ENCODE measurements around the gene FGFR3. TPM values are rescaled to one million over a fixed set of nuclear protein-coding genes. Genes with fewer than 3 reads are reported as not detected.

Gene FGFR3
- polyA plus RNA-seq, 1 donor from 2014 or later = 0.48 TPM

DNA sequence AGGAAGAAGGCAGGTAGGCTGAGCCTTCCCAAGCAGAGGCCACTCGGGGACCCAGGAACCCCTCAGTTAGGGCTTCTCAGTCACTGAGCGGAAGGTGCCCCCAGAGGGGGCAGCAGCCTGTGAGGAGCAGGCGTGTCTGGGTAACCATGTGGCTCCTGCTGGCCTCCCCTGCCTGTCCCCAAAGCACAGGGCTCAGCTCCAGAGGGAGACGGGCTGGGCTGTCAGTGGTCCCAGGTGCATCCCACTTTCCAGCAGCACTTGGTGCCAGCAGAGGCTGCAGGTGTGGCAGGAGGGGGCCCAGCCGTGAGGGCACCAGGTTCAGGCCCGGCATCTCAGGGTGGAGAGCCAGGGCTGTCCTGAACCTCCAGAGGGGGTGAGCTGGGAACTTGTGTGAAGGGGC, 49.1 kb upstream of the FGFR3 start:
- no peak overlapping the region for H3K27ac ChIP-seq (ENCODE audit: low read length)
- H3K9me3 ChIP-seq (ENCODE audit: low read length) = no peaks in the 10 kb centered on the region
- H3F3A ChIP-seq (ENCODE audit: insufficient read depth, low read length, poor library complexity, severe bottlenecking) = no peaks in the 10 kb centered on the region
- no peak overlapping the region for H2AFZ ChIP-seq (ENCODE audit: low read depth, low read length)
- no peak overlapping the region for H3K4me2 ChIP-seq (ENCODE audit: low read length)
- H3K79me2 ChIP-seq (replicated peaks; ENCODE audit: insufficient read depth, low read length) = no peaks in the 10 kb centered on the region
- no peak overlapping the region for H3K4me3 ChIP-seq (ENCODE audit: low read length)
- no peaks in the 10 kb centered on the region for H3K36me3 ChIP-seq (ENCODE audit: insufficient read depth, low read length)
- no peaks in the 10 kb centered on the region for H3K27me3 ChIP-seq (ENCODE audit: insufficient read depth, low read depth, low read length)
- no peak for TF ChIP-seq POLR2AphosphoS5 (IDR thresholded peaks at IDR 0.05)
- TF ChIP-seq, protein P1, sequence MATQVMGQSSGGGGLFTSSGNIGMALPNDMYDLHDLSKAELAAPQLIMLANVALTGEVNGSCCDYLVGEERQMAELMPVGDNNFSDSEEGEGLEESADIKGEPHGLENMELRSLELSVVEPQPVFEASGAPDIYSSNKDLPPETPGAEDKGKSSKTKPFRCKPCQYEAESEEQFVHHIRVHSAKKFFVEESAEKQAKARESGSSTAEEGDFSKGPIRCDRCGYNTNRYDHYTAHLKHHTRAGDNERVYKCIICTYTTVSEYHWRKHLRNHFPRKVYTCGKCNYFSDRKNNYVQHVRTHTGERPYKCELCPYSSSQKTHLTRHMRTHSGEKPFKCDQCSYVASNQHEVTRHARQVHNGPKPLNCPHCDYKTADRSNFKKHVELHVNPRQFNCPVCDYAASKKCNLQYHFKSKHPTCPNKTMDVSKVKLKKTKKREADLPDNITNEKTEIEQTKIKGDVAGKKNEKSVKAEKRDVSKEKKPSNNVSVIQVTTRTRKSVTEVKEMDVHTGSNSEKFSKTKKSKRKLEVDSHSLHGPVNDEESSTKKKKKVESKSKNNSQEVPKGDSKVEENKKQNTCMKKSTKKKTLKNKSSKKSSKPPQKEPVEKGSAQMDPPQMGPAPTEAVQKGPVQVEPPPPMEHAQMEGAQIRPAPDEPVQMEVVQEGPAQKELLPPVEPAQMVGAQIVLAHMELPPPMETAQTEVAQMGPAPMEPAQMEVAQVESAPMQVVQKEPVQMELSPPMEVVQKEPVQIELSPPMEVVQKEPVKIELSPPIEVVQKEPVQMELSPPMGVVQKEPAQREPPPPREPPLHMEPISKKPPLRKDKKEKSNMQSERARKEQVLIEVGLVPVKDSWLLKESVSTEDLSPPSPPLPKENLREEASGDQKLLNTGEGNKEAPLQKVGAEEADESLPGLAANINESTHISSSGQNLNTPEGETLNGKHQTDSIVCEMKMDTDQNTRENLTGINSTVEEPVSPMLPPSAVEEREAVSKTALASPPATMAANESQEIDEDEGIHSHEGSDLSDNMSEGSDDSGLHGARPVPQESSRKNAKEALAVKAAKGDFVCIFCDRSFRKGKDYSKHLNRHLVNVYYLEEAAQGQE (IDR thresholded peaks at IDR 0.05; ENCODE audit: borderline replicate concordance) = no peak
- TF ChIP-seq MXI1 (conservative IDR thresholded peaks at IDR 0.05; ENCODE audit: poor library complexity, severe bottlenecking) = no peak
- H3K9ac ChIP-seq (ENCODE audit: low read length) = no peak overlapping the region
- H4K20me1 ChIP-seq (ENCODE audit: insufficient read depth) = no peaks in the 10 kb centered on the region
- H3K9me2 ChIP-seq (ENCODE audit: insufficient read depth, low read length) = no peaks in the 10 kb centered on the region

- Histone ChIP-seq H3K9me2 (ENCODE audit: insufficient read depth, low read length) (no peaks in the 10 kb centered on the region), H3K9me3 (ENCODE audit: low read length) (no peaks in the 10 kb centered on the region), H3K9ac (ENCODE audit: low read length) (no peak overlapping the region), H3K27ac (ENCODE audit: low read length) (no peak overlapping the region), H3K4me3 (ENCODE audit: low read length) (no peak overlapping the region), H3F3A (ENCODE audit: insufficient read depth, low read length, poor library complexity, severe bottlenecking) (no peaks in the 10 kb centered on the region), H3K27me3 (ENCODE audit: insufficient read depth, low read depth, low read length) (no peaks in the 10 kb centered on the region), H3K4me2 (ENCODE audit: low read length) (no peak overlapping the region), H3K36me3 (ENCODE audit: insufficient read depth, low read length) (no peaks in the 10 kb centered on the region), H2AFZ (ENCODE audit: low read depth, low read length) (no peak overlapping the region), H4K20me1 (ENCODE audit: insufficient read depth) (no peaks in the 10 kb centered on the region), H3K79me2 (replicated peaks; ENCODE audit: insufficient read depth, low read length) (no peaks in the 10 kb centered on the region)
- TF ChIP-seq EP300 (conservative IDR thresholded peaks at IDR 0.05; ENCODE audit: poor library complexity, severe bottlenecking) = no peak
- TF ChIP-seq, protein P1 (IDR thresholded peaks at IDR 0.05; ENCODE audit: borderline replicate concordance) = no peak
- TF ChIP-seq MXI1 (conservative IDR thresholded peaks at IDR 0.05; ENCODE audit: poor library complexity, severe bottlenecking) = no peak
- no peak for TF ChIP-seq CTCF (IDR thresholded peaks at IDR 0.05; ENCODE audit: poor library complexity, severe bottlenecking)
- TF ChIP-seq EZH2 (IDR thresholded peaks at IDR 0.05; ENCODE audit: borderline replicate concordance, insufficient read depth, low read length, poor library complexity, severe bottlenecking) = no peak
- TF ChIP-seq POLR2AphosphoS5 (IDR thresholded peaks at IDR 0.05) = no peak
- no peak for TF ChIP-seq RAD21 (conservative IDR thresholded peaks at IDR 0.05)
- no peak for TF ChIP-seq SMC3 (conservative IDR thresholded peaks at IDR 0.05; ENCODE audit: poor library complexity)
- no peak for TF ChIP-seq TAF1 (IDR thresholded peaks at IDR 0.05; ENCODE audit: low read depth)
Observed at GRCh38 chr4:1744552-1744951, 48.5 kb upstream of the FGFR3 start.
